GM12864 (cell line): ENCODE results near the gene MAGI1.

Experiments
- DNase-seq: peaks from one replicate; pipeline ENCODE4 v3.0.0-alpha.2; 2011; ENCODE audit warnings: low read depth
- H3K4me3 ChIP-seq: 2 replicates; pipeline ENCODE4 v1.5.1; 2011; ENCODE audit warnings: mild to moderate bottlenecking, low read depth, low read length, control low read depth
- TF ChIP-seq, protein P1 (sequence below): IDR thresholded peaks from 2 replicates; pipeline ENCODE4 v1.5.1; 2011; ENCODE audit warnings: low read depth, mild to moderate bottlenecking, moderate library complexity, low read length, control low read depth, inconsistent platforms; ENCODE audit errors: missing control alignments

Gene MAGI1

DNA sequence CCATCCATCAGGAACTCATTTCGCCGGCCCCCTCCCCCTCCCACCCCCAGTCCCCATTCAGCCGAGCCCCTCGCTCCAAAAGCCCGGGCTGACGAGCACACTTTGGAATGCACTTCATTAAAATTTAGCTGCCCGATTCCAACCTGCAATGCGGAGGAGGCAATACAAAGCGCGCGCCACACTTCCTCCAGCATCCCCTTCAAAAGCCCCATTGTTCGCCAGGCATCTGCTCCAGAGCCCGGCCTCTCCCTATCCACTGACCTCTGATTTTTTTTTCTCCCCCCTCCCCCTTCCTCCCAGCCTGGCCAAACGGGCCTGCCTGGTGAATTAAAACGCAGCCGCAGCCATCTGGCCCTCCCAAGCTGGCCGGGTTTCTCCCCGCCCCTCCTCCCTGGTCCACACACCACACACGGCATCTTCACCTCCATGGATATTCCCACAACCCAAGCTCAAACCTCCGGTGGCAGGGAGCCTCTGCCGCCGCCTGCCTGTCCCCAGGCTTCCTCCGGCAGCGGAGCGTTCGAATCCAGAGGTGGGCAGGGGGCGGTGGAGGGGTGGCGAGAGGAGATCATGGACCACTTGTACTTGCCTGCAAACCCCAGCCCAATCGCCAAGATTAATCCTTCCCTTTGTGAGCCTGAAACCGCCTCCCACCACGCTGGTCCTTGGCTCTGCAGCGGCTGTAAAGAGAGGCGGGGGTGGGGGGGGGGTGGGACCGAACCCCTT is 441.3 kb downstream of the MAGI1 start:
- TF ChIP-seq, protein P1, sequence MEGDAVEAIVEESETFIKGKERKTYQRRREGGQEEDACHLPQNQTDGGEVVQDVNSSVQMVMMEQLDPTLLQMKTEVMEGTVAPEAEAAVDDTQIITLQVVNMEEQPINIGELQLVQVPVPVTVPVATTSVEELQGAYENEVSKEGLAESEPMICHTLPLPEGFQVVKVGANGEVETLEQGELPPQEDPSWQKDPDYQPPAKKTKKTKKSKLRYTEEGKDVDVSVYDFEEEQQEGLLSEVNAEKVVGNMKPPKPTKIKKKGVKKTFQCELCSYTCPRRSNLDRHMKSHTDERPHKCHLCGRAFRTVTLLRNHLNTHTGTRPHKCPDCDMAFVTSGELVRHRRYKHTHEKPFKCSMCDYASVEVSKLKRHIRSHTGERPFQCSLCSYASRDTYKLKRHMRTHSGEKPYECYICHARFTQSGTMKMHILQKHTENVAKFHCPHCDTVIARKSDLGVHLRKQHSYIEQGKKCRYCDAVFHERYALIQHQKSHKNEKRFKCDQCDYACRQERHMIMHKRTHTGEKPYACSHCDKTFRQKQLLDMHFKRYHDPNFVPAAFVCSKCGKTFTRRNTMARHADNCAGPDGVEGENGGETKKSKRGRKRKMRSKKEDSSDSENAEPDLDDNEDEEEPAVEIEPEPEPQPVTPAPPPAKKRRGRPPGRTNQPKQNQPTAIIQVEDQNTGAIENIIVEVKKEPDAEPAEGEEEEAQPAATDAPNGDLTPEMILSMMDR: no peak
- no peak for DNase-seq
- no peak overlapping the region for H3K4me3 ChIP-seq

DNA sequence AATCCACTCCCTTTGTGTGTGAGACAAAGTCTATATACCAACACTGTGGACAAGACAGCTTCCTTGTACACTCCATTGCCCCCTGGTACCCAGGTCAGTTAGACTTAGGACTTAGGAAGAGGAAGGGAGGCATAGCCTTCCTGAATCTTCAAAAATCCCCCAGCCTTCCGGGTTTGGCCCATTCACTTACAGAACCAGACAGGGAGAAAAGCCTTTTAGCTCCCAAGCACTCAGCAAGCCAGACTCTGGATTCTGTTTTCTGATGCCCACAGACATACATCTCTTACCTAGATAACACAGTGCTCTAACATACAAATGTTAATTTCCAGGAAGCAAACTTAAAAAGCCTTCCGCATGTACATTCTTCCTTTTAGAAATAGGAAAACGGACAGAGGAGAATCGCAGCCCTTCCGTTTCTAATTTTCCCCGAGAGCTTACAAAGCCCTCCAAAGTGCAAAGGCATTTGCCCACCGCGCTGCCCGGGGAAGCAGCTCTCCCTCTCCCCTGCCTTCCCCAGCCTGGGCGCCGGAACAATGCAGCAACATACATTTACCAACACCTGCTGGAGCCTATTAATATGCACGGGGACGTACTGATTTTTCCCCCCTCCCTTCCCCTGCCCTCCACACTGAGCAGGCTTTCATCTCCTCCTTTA is 442.0 kb downstream of the MAGI1 start:
- TF ChIP-seq, protein P1: no peak
- no peak for DNase-seq
- no peak overlapping the region for H3K4me3 ChIP-seq

DNA sequence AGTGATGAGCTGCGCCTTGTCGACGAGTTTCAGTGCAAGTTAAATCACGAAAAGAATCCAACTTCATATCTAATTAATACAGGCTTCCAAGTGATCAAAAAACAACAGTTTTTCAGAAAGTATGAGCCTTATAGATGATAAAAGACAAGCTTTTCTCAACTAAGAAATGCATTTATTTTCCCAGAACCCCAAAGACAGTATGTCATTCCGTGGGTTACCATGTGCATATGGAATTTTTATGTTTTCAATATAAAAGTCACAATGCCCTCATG is 442.8 kb downstream of the MAGI1 start:
- no peak overlapping the region for H3K4me3 ChIP-seq
- no peak for DNase-seq
- TF ChIP-seq, protein P1: no peak

DNA sequence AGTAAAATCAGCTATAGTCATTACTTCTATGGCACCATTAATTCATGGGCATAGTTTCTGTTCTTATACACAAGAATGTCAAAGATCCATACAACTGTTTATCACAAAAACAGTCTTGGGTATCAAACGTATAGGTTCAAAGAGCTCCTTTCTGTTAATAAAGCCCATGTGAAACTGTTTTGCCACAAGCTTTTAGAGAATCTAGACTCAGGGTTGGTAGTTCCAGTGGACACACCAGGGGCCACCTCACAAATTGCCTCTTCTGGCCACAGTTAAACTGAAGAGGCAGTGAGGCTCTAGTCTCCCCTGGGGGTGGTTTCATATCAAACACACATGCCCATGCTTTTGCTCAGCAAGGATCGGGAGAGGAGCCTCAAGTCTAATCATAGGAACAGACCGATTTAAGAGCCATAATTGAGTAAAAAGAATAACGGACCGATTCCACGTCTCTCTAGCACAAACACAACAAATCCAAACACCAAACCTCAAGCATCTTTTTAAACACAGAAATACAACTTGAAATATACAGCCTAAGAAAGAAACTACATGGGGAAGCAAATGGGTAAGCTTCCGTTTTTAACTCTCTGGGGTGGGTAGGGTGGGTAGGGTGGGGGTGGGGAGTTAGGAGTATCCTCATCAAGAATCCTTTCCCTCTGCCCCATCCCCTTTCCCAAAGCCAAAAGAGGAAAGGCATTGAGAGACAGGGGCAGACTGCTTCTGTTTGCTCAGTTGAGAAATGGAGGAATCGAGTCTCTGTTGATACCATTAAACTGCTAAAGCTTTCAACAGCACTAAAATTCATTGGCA is 443.3 kb downstream of the MAGI1 start:
- no peak for DNase-seq
- H3K4me3 ChIP-seq: no peak overlapping the region
- TF ChIP-seq, protein P1: no peak

DNA sequence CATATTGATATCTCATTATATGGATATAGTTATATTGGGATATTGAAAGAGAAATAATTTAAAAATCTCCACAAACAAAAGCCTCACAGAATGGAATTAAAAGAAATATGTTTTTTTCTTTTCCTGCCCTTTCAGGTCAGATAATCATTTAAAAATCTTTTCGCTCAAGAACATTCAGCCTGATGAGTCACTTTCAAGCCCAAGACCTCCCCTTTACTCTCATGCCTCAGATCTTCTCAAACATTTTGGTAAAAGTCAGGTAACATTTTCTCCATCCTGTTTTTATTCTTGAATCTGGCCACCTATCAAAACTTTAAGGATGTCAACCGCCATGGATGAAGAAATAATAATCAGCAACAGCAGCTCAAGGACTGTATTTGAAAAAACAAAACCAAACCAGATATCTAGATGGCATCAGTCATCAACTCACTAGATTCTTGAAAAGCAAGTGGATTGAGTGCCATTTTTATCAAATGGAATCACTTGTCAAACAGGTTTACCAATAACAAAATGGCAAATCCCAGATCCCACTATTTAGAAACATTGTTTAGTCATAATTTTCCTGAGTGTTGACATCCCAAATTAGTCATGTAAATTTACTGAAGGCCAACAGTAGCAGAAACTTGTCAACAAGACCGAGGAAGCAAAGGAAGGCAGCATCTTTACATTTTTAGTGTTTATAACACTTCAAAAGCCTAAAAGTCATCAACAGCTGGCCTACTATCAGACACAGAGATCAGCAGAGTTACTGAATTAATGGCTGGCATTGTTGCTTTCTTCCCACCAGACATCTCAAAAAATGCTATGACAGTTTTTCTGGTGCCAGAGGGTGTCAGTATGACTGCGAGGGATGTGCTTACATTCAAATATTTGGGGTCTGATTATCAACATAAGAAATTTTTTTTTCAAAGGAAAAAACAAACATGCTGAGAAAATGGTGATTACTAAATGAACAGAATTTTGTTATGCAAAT is 444.7 kb downstream of the MAGI1 start:
- no peak for DNase-seq
- TF ChIP-seq, protein P1: no peak
- H3K4me3 ChIP-seq: no peak overlapping the region

DNA sequence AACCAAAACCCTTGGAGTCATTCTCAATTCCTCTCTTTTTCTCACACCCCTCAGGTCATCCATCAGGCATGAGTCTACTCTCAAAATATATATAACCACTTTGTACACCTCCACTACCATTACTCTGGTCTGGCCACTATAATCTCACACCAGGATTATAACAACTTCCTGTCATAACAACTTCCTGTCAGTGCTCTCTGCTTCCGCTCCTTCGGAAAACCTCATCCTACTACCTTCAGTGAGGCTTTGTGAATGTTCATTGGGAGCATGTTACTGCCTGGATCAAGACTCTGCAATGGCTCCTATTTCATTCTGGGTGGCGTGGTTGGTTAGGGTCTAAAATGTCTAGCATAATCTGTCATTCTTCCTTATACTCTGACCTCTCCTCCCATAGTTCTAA is 447.4 kb downstream of the MAGI1 start:
- TF ChIP-seq, protein P1: no peak
- no peak overlapping the region for H3K4me3 ChIP-seq
- no peak for DNase-seq
